Fibroblast of the aortic adventitia (primary cell): ENCODE results near the gene TRIM7. TPM values are rescaled to one million over a fixed set of nuclear protein-coding genes. Genes with fewer than 3 reads are reported as not detected.
A peak's percentile ranks its signal among the peaks of the same experiment; 100 is the strongest.

Experiments used
- DNase-seq: peaks from one replicate; pipeline ENCODE4 v3.0.0-alpha.2; 2010; ENCODE audit warnings: low read depth
- H3K4me3 ChIP-seq: 2 replicates; pipeline ENCODE4 v1.5.1; 2011; ENCODE audit warnings: low read depth, mild to moderate bottlenecking, control low read depth, low read length, moderate library complexity
- CTCF ChIP-seq: IDR thresholded peaks from 2 replicates; pipeline ENCODE4 v1.5.1; 2011; ENCODE audit warnings: mild to moderate bottlenecking, low read length, control low read depth, inconsistent platforms; ENCODE audit not compliant: insufficient read depth
- total RNA-seq: library from RNA; depleted of rRNA; stranded (reverse); fragments of >200 nt; gene quantifications from 2 replicates; pipeline ENCODE4 v1.2.3, GENCODE V29; 2012; ENCODE audit warnings: low replicate concordance

The TRIM7 gene
- total RNA-seq, 1 donor: 3.3 TPM

- TF ChIP-seq CTCF: no peak
- no peak for DNase-seq
- H3K4me3 ChIP-seq: peak overlapping the region; percentile 63
Observed at GRCh38 chr5:181203777-181204112, 1.3 kb downstream of the TRIM7 start.

- H3K4me3 ChIP-seq: no peak overlapping the region
- no peak for TF ChIP-seq CTCF
- peak; percentile 63 for DNase-seq
Observed at GRCh38 chr5:181203093-181203711, 1.8 kb downstream of the TRIM7 start.

- TF ChIP-seq CTCF: no peak
- DNase-seq: no peak
- H3K4me3 ChIP-seq: no peak overlapping the region
Observed at GRCh38 chr5:181200816-181201215, 4.2 kb downstream of the TRIM7 start.

GRCh38 chr5:181199881-181200638 lies 4.9 kb downstream of the TRIM7 start:
- no peak for TF ChIP-seq CTCF
- no peak overlapping the region for H3K4me3 ChIP-seq
- no peak for DNase-seq

- no peak for TF ChIP-seq CTCF
- no peak overlapping the region for H3K4me3 ChIP-seq
- DNase-seq: no peak
Observed at GRCh38 chr5:181198905-181199519, 6.0 kb downstream of the TRIM7 start.

- no peak overlapping the region for H3K4me3 ChIP-seq
- DNase-seq: no peak
- no peak for TF ChIP-seq CTCF
Observed at GRCh38 chr5:181198106-181198685, 6.8 kb downstream of the TRIM7 start.
